ENCODE results near the gene SYNGR2.

Gene SYNGR2

DNA sequence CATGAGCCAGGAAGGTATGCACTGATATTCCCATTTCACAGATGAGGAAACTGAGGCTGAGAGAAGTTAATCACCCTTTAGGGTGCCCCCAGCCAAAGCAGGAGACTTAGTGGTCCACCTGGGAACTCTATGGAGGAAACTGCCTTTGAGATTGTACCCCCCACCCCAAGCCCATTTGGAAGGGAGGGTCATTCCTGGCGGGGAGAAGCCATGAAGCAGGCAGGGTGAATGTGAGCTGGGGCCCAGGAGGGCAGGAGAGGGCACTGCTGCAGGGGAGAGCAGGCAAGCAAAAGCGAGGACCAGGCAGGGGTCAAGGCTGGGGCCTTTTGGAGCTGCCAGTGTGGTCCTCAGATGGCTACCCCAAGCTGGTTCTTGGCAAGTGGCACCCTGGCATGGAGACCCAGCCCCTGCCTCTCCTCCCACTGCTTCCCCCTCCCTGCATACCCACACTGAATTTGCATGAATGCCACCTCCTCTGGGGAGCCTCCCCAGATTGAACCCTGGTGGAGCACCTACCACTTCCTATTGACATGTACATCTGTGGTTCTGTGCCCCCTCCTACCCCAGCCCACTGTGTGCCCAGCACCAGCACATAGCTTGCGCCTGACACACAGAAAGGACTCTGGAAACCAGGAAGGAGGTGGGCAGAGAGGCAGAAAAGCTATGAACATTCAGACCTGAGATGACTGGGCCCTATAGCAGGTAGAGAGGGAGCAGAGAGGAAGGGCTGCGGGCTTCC, 38.9 kb upstream of the SYNGR2 start:
- DNase-seq (ENCODE audit: insufficient read length, low spot score) = no peak
- peak; percentile 33 for FAIRE-seq
- TF ChIP-seq POU2F2 (IDR thresholded peaks at IDR 0.05; ENCODE audit: low read depth, low read length) = peak; percentile 89; the same call in 1 of the 2 replicates
- no peak for TF ChIP-seq TAF1 (IDR thresholded peaks at IDR 0.05; ENCODE audit: low read depth, low read length)
- no peak; the same call in 1 of the 2 replicates for TF ChIP-seq POLR2A (IDR thresholded peaks at IDR 0.05; ENCODE audit: low read depth, low read length)

DNA sequence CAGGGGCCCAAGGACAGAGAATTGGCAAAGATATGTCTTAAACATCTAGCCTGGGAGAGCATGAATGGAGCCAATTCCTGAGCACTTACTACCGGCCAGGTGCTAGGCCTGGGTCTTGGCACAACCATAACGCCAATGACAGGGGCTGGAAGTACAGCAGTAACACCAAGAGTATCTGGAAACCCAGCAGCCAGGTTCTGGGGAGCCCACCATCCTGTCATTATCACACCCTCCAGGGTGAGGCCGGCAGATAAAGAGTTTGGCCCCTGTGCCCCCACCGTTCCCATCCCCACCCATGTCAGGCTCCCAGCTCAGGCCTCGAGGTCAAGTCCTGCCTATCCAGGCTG, 38.3 kb upstream of the SYNGR2 start:
- TF ChIP-seq TAF1 (IDR thresholded peaks at IDR 0.05; ENCODE audit: low read depth, low read length) = no peak
- no peak for TF ChIP-seq SPI1 (IDR thresholded peaks at IDR 0.05; ENCODE audit: low read depth, low read length)
- TF ChIP-seq PAX5 (IDR thresholded peaks at IDR 0.05; ENCODE audit: insufficient read depth, low read length, severe bottlenecking) = no peak
- TF ChIP-seq POLR2AphosphoS5 (IDR thresholded peaks at IDR 0.05; ENCODE audit: low read depth, low read length) = no peak; the same call in 1 of the 2 replicates
- TF ChIP-seq POLR2A (IDR thresholded peaks at IDR 0.05; ENCODE audit: low read depth, low read length) = no peak; the same call in 1 of the 2 replicates
- TF ChIP-seq POU2F2 (IDR thresholded peaks at IDR 0.05; ENCODE audit: low read depth, low read length) = no peak
- DNase-seq (ENCODE audit: insufficient read length, low spot score) (no peak), FAIRE-seq (no peak)

DNA sequence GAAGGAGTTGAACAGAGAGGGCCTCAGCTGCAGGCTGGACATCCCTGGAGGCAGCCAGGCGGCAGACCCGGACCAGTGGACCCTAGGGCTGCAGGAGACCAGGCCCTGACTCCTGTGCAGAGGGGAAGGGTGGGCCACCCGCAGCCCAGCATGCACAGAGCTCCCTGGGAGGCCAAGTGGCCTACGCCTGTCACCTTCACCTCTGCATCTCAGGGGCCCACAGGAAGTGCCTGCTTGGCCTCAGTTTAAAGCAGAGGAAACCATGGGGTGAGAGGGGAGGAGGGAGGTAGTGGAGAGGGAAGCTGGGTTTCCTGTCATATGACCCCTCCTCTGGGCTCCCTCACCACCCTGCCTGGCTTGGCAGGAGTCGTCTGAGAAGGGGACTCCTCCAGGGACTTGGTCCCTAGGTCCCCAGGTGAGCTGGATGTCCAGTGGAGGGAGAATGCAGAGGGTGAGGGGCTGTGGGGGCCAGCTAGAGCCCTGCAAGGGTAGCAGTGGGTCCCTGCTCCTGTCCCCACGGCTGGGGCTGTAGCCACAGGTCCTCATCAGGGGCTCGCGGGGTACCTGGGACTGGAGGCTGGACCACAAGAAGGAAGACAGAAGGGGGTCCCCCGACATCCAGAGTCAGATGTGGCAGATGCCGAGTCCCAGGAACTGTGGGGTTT, 37.8 kb upstream of the SYNGR2 start, which contains the start of gene TMC8:
Gene TMC8, plus strand, starts transcription at position 335 of the 665 bp plus-strand sequence. CDS start 818 bp downstream, outside the sequence.
- peak; percentile 90 for FAIRE-seq
- TF ChIP-seq TAF1 (IDR thresholded peaks at IDR 0.05; ENCODE audit: low read depth, low read length) = 0 out of 2 replicates have a peak, but pooled peaks have one; percentile 30
- no peak for TF ChIP-seq POU2F2 (IDR thresholded peaks at IDR 0.05; ENCODE audit: low read depth, low read length)
- TF ChIP-seq POLR2AphosphoS5 (IDR thresholded peaks at IDR 0.05; ENCODE audit: low read depth, low read length) = peak; percentile 53; the same call in 1 of the 2 replicates
- TF ChIP-seq PAX5 (IDR thresholded peaks at IDR 0.05; ENCODE audit: insufficient read depth, low read length, severe bottlenecking) = no peak
- peak; percentile 58; the same call in 1 of the 2 replicates for TF ChIP-seq SPI1 (IDR thresholded peaks at IDR 0.05; ENCODE audit: low read depth, low read length)
- peak; percentile 29; the same call in 1 of the 2 replicates for TF ChIP-seq POLR2A (IDR thresholded peaks at IDR 0.05; ENCODE audit: low read depth, low read length)
- DNase-seq (ENCODE audit: insufficient read length, low spot score) = no peak

DNA sequence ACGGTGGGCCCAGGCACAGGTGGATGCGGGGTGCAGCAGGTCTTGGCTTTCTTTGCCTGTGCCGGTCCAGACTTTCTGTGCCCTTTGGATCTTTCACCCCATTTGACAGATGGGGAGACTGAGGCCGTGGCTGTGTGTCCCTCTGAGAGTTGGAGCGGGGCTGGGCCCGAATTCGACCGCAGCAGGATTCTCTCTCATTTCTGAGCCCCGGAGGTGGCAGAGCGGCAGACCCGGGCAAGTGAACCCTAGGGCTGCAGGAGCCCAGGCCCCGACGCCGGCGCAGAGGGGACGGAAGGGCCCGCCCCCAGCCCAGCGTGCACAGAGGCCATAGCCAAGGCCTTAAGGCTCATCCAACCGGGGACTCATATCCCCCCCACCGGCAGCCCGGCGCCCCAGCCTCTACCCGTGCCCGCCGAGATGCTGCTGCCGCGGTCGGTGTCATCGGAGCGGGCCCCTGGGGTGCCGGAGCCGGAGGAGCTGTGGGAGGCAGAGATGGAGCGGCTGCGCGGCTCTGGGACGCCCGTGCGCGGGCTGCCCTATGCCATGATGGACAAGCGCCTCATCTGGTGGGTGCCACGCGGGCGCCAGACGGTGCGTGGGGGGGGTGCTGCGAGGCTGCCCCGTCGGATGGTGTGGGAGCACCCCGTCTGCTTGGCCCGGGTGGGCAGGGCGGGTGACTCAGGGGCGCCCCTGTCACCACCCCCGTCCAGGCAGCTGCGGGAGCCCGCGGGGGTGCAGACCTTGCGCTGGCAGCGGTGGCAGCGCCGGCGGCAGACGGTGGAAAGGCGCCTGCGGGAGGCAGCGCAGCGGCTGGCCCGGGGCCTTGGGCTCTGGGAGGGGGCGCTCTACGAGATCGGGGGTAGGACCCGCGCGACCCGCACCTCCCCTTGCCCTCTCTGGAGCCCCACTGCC, 37.0 kb upstream of the SYNGR2 start:
- FAIRE-seq (no peak), DNase-seq (ENCODE audit: insufficient read length, low spot score) (no peak)
- TF ChIP-seq POLR2AphosphoS5 (IDR thresholded peaks at IDR 0.05; ENCODE audit: low read depth, low read length) (peak; percentile 31; the same call in 1 of the 2 replicates), SPI1 (IDR thresholded peaks at IDR 0.05; ENCODE audit: low read depth, low read length) (no peak)

DNA sequence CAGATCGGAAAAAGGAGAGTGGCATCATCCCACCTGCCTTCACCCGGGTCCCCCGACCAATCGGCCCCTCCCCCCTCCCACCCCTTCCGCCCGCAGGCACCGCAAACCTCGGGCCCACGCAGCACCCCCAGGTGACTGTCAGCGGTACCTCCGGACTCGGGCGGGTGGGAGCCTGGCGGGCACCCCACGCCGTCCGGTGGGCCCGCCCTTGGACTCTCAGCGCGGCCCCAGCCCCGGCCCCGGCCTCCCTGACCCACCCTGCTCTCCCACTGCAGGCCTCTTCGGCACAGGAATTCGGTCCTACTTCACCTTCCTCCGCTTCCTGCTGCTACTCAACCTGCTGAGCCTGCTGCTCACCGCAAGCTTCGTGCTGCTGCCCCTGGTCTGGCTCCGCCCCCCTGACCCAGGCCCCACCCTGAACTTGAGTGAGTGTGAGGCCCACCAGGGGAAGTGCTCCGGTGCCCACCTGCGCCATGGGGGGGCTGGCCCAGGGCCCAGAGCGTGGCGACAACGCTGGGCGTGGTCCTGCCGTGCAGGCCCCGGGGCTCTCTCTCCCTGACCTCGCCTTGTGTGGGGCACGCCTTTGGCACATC, 36.2 kb upstream of the SYNGR2 start:
- FAIRE-seq = peak; percentile 88
- DNase-seq (ENCODE audit: insufficient read length, low spot score) = no peak
- TF ChIP-seq POLR2A (IDR thresholded peaks at IDR 0.05; ENCODE audit: low read depth, low read length) = peak; percentile 64
- 0 out of 2 replicates have a peak, but pooled peaks have one; percentile 13 for TF ChIP-seq POU2F2 (IDR thresholded peaks at IDR 0.05; ENCODE audit: low read depth, low read length)
- 0 out of 2 replicates have a peak, but pooled peaks have one; percentile 29 for TF ChIP-seq SPI1 (IDR thresholded peaks at IDR 0.05; ENCODE audit: low read depth, low read length)
- TF ChIP-seq POLR2AphosphoS5 (IDR thresholded peaks at IDR 0.05; ENCODE audit: low read depth, low read length) = no peak; the same call in 1 of the 2 replicates
- TF ChIP-seq PAX5 (IDR thresholded peaks at IDR 0.05; ENCODE audit: insufficient read depth, low read length, severe bottlenecking) = no peak
- no peak; the same call in 1 of the 2 replicates for TF ChIP-seq TAF1 (IDR thresholded peaks at IDR 0.05; ENCODE audit: low read depth, low read length)

DNA sequence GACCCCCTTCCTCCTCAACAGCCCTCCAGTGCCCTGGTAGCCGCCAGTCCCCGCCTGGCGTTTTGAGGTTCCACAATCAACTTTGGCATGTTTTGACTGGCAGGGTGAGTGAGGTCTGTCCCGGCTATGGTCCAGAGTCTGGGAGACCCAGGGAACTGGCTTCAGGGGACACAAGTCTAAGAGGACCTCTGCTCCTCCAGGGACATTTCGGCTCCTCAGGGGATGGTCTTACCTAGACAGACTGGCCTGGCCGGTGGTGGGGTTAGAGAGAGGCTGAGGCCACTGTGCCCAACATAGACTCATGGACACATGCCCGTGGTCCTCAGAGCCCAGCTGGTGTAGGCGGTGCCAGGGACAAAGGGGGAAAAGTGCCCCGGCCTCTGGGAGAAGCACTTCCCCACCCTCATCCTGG, 35.6 kb upstream of the SYNGR2 start:
- no peak for FAIRE-seq

DNA sequence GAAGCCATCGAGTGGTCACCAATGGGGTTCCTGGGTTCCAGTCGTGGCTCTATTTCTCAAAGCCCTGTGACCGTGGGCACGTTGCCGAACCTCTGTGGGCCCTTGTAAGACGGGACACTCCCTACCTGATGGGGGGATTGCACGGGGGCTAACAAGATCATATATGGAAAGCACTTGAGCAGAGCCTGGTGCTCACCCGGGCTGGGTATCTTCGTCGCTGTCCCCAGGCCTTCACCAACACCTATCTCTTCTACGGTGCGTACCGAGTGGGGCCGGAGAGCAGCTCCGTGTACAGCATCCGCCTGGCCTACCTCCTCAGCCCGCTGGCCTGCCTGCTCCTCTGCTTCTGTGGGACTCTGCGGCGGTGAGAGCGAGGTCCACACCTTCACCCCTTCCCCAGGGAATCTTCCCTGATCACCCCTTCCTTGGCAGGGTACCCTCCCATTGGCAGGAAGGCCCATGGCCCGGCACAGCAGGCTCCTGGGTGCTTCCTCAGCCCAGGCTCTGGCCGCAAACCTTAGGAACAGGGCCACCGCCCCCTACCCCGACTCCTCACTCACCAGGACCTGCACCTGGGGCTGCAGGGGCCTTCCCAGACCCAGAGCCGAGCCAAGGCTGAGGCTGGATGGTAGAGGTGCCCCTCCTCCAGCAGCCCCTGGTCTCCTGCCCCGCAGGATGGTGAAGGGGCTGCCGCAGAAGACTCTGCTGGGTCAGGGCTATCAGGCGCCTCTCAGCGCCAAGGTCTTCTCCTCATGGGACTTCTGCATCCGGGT, 35.0 kb upstream of the SYNGR2 start:
- DNase-seq (ENCODE audit: insufficient read length, low spot score) (no peak), FAIRE-seq (no peak)
- no peak for TF ChIP-seq SPI1 (IDR thresholded peaks at IDR 0.05; ENCODE audit: low read depth, low read length)
- TF ChIP-seq POLR2AphosphoS5 (IDR thresholded peaks at IDR 0.05; ENCODE audit: low read depth, low read length) = no peak
- TF ChIP-seq PAX5 (IDR thresholded peaks at IDR 0.05; ENCODE audit: insufficient read depth, low read length, severe bottlenecking) = no peak
- no peak for TF ChIP-seq POU2F2 (IDR thresholded peaks at IDR 0.05; ENCODE audit: low read depth, low read length)
- no peak for TF ChIP-seq POLR2A (IDR thresholded peaks at IDR 0.05; ENCODE audit: low read depth, low read length)
- TF ChIP-seq TAF1 (IDR thresholded peaks at IDR 0.05; ENCODE audit: low read depth, low read length) = no peak

More for the DNA sequence above, 35.6 kb upstream of the SYNGR2 start:
- TF ChIP-seq PAX5 (IDR thresholded peaks at IDR 0.05; ENCODE audit: insufficient read depth, low read length, severe bottlenecking) (no peak), POU2F2 (IDR thresholded peaks at IDR 0.05; ENCODE audit: low read depth, low read length) (no peak), TAF1 (IDR thresholded peaks at IDR 0.05; ENCODE audit: low read depth, low read length) (no peak), POLR2AphosphoS5 (IDR thresholded peaks at IDR 0.05; ENCODE audit: low read depth, low read length) (no peak), POLR2A (IDR thresholded peaks at IDR 0.05; ENCODE audit: low read depth, low read length) (no peak), SPI1 (IDR thresholded peaks at IDR 0.05; ENCODE audit: low read depth, low read length) (no peak)
- no peak for DNase-seq (ENCODE audit: insufficient read length, low spot score)
